ENCODE measurements around the gene SMARCC1. TPM values are rescaled to one million over a fixed set of nuclear protein-coding genes. Genes with fewer than 3 reads are reported as not detected.
"Not testable (repeated sequence)": the region's sequence is repeated elsewhere in the genome, so short reads cannot be mapped to it uniquely, and the experiment has no call there.

The SMARCC1 gene
- total RNA-seq, 1 donor from 2014 or later: 146 TPM

GRCh38 chr3:47758261-47759025 lies 23.2 kb downstream of the SMARCC1 start:
- H3K9ac ChIP-seq (ENCODE audit: low read length): no peak overlapping the region
- peaks cover 10% of the 10 kb centered on the region for H3K36me3 Mint-ChIP-seq (ENCODE audit: low read depth, unreplicated experiment)
- H3K4me3 Mint-ChIP-seq (ENCODE audit: unreplicated experiment): no peak overlapping the region
- peaks cover 10% of the 10 kb centered on the region for H3K4me1 Mint-ChIP-seq (ENCODE audit: low read depth, unreplicated experiment)
- peaks cover 90% of the 10 kb centered on the region for H3K79me2 ChIP-seq (ENCODE audit: insufficient read depth, low read length)
- no peaks in the 10 kb centered on the region for H3K27me3 Mint-ChIP-seq (ENCODE audit: low read depth, unreplicated experiment)
- H3K9me3 Mint-ChIP-seq (ENCODE audit: unreplicated experiment): no peaks in the 10 kb centered on the region
- H3K27ac Mint-ChIP-seq (ENCODE audit: unreplicated experiment): no peak overlapping the region
- H3K9me3 ChIP-seq (ENCODE audit: insufficient read depth, low read depth, low read length): no peaks in the 10 kb centered on the region
- no peak overlapping the region for H3K4me2 ChIP-seq (ENCODE audit: low read length)
- FAIRE-seq (no peak), DNase-seq (ENCODE audit: low read depth) (no peak)
- no peak overlapping the region for H2AFZ ChIP-seq (ENCODE audit: low read depth, low read length)
- H3K36me3 ChIP-seq (ENCODE audit: insufficient read depth, low read length): peaks cover 4% of the 10 kb centered on the region
- TF ChIP-seq, protein P1, sequence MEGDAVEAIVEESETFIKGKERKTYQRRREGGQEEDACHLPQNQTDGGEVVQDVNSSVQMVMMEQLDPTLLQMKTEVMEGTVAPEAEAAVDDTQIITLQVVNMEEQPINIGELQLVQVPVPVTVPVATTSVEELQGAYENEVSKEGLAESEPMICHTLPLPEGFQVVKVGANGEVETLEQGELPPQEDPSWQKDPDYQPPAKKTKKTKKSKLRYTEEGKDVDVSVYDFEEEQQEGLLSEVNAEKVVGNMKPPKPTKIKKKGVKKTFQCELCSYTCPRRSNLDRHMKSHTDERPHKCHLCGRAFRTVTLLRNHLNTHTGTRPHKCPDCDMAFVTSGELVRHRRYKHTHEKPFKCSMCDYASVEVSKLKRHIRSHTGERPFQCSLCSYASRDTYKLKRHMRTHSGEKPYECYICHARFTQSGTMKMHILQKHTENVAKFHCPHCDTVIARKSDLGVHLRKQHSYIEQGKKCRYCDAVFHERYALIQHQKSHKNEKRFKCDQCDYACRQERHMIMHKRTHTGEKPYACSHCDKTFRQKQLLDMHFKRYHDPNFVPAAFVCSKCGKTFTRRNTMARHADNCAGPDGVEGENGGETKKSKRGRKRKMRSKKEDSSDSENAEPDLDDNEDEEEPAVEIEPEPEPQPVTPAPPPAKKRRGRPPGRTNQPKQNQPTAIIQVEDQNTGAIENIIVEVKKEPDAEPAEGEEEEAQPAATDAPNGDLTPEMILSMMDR (IDR thresholded peaks at IDR 0.05; ENCODE audit: insufficient read depth, low read depth, low read length): no peak
- no peak for TF ChIP-seq EZH2 (IDR thresholded peaks at IDR 0.05; ENCODE audit: insufficient read depth, low read length)
- H3K4me3 ChIP-seq (ENCODE audit: insufficient read depth, low read depth, low read length): no peak overlapping the region
- H4K20me1 ChIP-seq (ENCODE audit: insufficient read depth, low read length): peaks cover 66% of the 10 kb centered on the region
- H3K27ac ChIP-seq (ENCODE audit: low read depth, low read length): no peak overlapping the region
- no peaks in the 10 kb centered on the region for H3K4me1 ChIP-seq (ENCODE audit: insufficient read depth, low read length)
- no peaks in the 10 kb centered on the region for H3K27me3 ChIP-seq (ENCODE audit: insufficient read depth, low read length)

DNA sequence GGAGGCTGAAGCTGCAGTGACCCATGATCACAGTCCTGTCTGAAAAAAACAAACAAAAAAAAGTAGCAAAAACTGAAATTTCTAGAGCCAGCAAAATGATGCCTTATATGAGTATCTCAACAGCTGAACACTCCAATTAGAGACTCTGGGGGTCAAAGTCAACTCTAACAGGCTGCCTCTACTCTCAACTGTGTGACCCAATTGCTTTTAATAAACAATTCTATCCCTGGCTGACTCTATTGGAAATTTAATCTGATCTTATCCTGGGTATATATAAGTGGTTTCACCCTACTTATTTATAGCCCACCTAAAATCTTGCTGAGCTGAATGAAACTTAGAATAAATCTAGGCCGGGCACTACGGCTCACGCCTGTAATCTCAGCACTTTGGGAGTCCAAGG lies 29.0 kb downstream of the SMARCC1 start:
- Histone ChIP-seq H3K79me2 (ENCODE audit: insufficient read depth, low read length) (peaks cover 93% of the 10 kb centered on the region), H3K4me2 (ENCODE audit: low read length) (no peak overlapping the region), H3K4me1 (ENCODE audit: insufficient read depth, low read length) (no peaks in the 10 kb centered on the region), H3K9ac (ENCODE audit: low read length) (no peak overlapping the region), H3K36me3 (ENCODE audit: insufficient read depth, low read length) (peaks cover 4% of the 10 kb centered on the region), H3K27me3 (ENCODE audit: insufficient read depth, low read length) (no peaks in the 10 kb centered on the region), H3K9me3 (ENCODE audit: insufficient read depth, low read depth, low read length) (no peaks in the 10 kb centered on the region), H3K27ac (ENCODE audit: low read depth, low read length) (no peak overlapping the region), H3K4me3 (ENCODE audit: insufficient read depth, low read depth, low read length) (no peak overlapping the region), H2AFZ (ENCODE audit: low read depth, low read length) (no peak overlapping the region), H4K20me1 (ENCODE audit: insufficient read depth, low read length) (peaks cover 47% of the 10 kb centered on the region)
- peaks cover 9% of the 10 kb centered on the region for H3K36me3 Mint-ChIP-seq (ENCODE audit: low read depth, unreplicated experiment)
- H3K9me3 Mint-ChIP-seq (ENCODE audit: unreplicated experiment): no peaks in the 10 kb centered on the region
- H3K4me3 Mint-ChIP-seq (ENCODE audit: unreplicated experiment): no peak overlapping the region
- TF ChIP-seq, protein P1 (IDR thresholded peaks at IDR 0.05; ENCODE audit: insufficient read depth, low read depth, low read length): no peak
- TF ChIP-seq EZH2 (IDR thresholded peaks at IDR 0.05; ENCODE audit: insufficient read depth, low read length): no peak
- DNase-seq (ENCODE audit: low read depth) (no peak), FAIRE-seq (no peak)
- no peaks in the 10 kb centered on the region for H3K4me1 Mint-ChIP-seq (ENCODE audit: low read depth, unreplicated experiment)
- no peak overlapping the region for H3K27ac Mint-ChIP-seq (ENCODE audit: unreplicated experiment)
- no peaks in the 10 kb centered on the region for H3K27me3 Mint-ChIP-seq (ENCODE audit: low read depth, unreplicated experiment)

DNA sequence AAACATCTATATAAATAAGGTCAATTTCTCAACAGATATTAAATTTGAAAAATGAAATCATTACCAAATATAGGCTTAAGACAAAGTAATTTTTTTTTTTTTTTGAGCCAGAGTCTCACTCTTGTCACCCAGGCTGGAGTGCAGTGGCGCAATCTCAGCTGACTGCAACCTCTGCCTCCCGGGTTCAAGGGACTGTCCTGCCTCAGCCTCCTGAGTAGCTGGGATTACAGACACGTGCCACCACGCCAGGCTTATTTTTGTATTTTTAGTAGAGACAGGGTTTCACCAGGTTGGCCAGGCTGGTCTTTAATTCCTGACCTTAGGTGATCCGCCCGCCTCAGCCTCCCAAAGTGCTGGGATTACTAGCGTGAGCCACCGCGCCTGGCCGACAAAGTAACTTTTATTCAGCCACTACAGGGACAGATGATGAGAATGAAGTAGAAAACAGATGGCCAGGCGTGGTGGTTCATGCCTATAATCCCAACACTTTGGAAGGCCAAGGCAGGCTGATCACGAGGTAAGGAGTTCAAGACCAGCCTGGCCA lies 30.8 kb downstream of the SMARCC1 start:
- not testable (repeated sequence) for H3K27ac ChIP-seq (ENCODE audit: low read depth, low read length); H3K4me3 ChIP-seq (ENCODE audit: insufficient read depth, low read depth, low read length); FAIRE-seq; H3K36me3 ChIP-seq (ENCODE audit: insufficient read depth, low read length); H3K9me3 ChIP-seq (ENCODE audit: insufficient read depth, low read depth, low read length); DNase-seq (ENCODE audit: low read depth); H3K36me3 Mint-ChIP-seq (ENCODE audit: low read depth, unreplicated experiment); H3K4me3 Mint-ChIP-seq (ENCODE audit: unreplicated experiment); H3K27me3 Mint-ChIP-seq (ENCODE audit: low read depth, unreplicated experiment); H3K27ac Mint-ChIP-seq (ENCODE audit: unreplicated experiment); H3K9me3 Mint-ChIP-seq (ENCODE audit: unreplicated experiment); H3K9ac ChIP-seq (ENCODE audit: low read length); H3K4me2 ChIP-seq (ENCODE audit: low read length); H2AFZ ChIP-seq (ENCODE audit: low read depth, low read length); H3K27me3 ChIP-seq (ENCODE audit: insufficient read depth, low read length); H3K4me1 ChIP-seq (ENCODE audit: insufficient read depth, low read length); H3K4me1 Mint-ChIP-seq (ENCODE audit: low read depth, unreplicated experiment)
- Histone ChIP-seq H4K20me1 (ENCODE audit: insufficient read depth, low read length) (peaks cover 40% of the 10 kb centered on the region), H3K79me2 (ENCODE audit: insufficient read depth, low read length) (peaks cover 93% of the 10 kb centered on the region)
